Tibial artery (tissue), 4 donors: ENCODE results near the gene MICB.

ENCODE experiments used
- DNase-seq, 2 donors: peaks; one replicate each; pipeline ENCODE4 v3.0.0-alpha.2; 2019
- H3K27ac ChIP-seq, 2 donors: fragments of 200-600 bp; sonication (generic) in 1 of 2; 1 replicate in 1 of 2; 2 replicates in 1 of 2; pipeline ENCODE4 v1.5.1; 2018 to 2019; ENCODE audit warnings: mild to moderate bottlenecking in 1 of 2
- H3K27me3 ChIP-seq, 2 donors: fragments of 200-600 bp; sonication (generic) in 1 of 2; one replicate each; pipeline versions ENCODE4 v1.5.1 to v1.6.0; 2016 to 2019
- H3K36me3 ChIP-seq, 3 donors: fragments of 200-600 bp; sonication (generic) in 2 of 3; one replicate each; pipeline ENCODE4 v1.5.1; 2016 to 2019; ENCODE audit warnings: mild to moderate bottlenecking in 2 of 3
- H3K4me1 ChIP-seq, 4 donors: fragments of 200-600 bp; sonication (generic) in 2 of 4; 1 replicate in 3 of 4; 2 replicates in 1 of 4; pipeline ENCODE4 v1.5.1; 2016 to 2019
- H3K4me3 ChIP-seq, 2 donors: fragments of 200-600 bp; sonication (generic) in 1 of 2; 1 replicate in 1 of 2; 2 replicates in 1 of 2; pipeline ENCODE4 v1.5.1; 2018 to 2019; ENCODE audit warnings: mild to moderate bottlenecking in 2 of 2
- H3K9me3 ChIP-seq, 3 donors: fragments of 200-600 bp; sonication (generic) in 1 of 3; one replicate each; pipeline ENCODE4 v1.5.1; 2016 to 2019
- intact Hi-C: fragments of 100-400 bp; cut with DNase I; formaldehyde crosslinking; loops from one replicate; pipeline ENCODE4 v1.15.0; 2023; ENCODE audit warnings: low total_unique reads
- TF ChIP-seq, protein P1 (sequence below), 2 experiments: fragments of 200-600 bp in 1 of 2; fragments of 450-650 bp in 1 of 2; IDR thresholded peaks; one replicate each; pipeline ENCODE4 v1.5.1; 2017 to 2019; ENCODE audit warnings: antibody characterized with exemption in 2 of 2, mild to moderate bottlenecking in 1 of 2, moderate library complexity in 1 of 2

The MICB gene

GRCh38 chr6:31510007-31510406, 12.1 kb downstream of the MICB start:
- peaks cover 0 to 34% (median 13%) of the 10 kb centered on the region in 3 donors for H3K36me3 ChIP-seq

DNA sequence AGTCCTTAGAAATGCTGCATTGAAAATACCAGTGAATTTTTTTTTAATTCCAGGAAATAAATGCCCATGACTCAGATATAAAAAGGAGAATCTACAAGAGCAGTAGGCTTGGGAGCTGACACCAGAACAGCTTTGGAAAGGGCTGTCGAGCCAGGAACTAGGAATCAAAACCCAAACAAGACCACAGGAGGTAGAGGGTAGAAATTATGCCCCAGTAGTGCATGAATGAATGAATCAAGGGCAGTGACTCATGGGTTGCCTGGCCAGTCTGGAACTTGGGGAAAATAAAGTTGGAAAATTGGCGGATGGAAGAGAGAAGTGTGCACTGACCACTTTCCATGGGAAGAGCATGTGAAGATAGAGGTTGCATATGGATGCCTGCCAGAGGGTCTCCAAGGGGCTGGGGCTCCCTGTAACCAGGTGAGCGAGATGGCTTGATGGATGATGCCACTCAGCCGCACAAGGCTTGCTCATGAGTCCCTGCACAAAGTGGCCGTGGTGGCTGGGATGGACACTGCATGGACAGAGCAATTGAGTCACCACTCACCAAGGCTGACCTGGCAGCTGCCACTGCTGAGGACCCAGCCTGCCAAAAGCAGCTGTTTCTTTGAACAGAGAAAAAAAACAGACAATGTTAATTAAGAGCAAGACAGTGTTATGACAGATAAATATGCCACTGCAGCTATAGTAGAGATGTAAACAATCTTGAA, 15.7 kb downstream of the MICB start:
- Histone ChIP-seq H3K27ac (no peak overlapping the region), H3K4me1 (no peaks in the 10 kb centered on the region), H3K9me3 (no peaks in the 10 kb centered on the region), H3K36me3 (peaks cover 0 to 14% (median 13%) of the 10 kb centered on the region in 3 donors), H3K27me3 (no peaks in the 10 kb centered on the region), H3K4me3 (no peak overlapping the region)
- intact Hi-C loops: no loop called here
- TF ChIP-seq, protein P1, sequence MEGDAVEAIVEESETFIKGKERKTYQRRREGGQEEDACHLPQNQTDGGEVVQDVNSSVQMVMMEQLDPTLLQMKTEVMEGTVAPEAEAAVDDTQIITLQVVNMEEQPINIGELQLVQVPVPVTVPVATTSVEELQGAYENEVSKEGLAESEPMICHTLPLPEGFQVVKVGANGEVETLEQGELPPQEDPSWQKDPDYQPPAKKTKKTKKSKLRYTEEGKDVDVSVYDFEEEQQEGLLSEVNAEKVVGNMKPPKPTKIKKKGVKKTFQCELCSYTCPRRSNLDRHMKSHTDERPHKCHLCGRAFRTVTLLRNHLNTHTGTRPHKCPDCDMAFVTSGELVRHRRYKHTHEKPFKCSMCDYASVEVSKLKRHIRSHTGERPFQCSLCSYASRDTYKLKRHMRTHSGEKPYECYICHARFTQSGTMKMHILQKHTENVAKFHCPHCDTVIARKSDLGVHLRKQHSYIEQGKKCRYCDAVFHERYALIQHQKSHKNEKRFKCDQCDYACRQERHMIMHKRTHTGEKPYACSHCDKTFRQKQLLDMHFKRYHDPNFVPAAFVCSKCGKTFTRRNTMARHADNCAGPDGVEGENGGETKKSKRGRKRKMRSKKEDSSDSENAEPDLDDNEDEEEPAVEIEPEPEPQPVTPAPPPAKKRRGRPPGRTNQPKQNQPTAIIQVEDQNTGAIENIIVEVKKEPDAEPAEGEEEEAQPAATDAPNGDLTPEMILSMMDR (IDR thresholded peaks at IDR 0.05): no peak
- DNase-seq: no peak

More at GRCh38 chr6:31510007-31510406, 12.1 kb downstream of the MICB start:
- H3K4me1 ChIP-seq: no peaks in the 10 kb centered on the region
- DNase-seq: no peak
- intact Hi-C loops: no loop called here
- H3K27ac ChIP-seq: no peak overlapping the region
- TF ChIP-seq, protein P1 (IDR thresholded peaks at IDR 0.05): no peak
- H3K9me3 ChIP-seq: no peaks in the 10 kb centered on the region
- H3K4me3 ChIP-seq: no peak overlapping the region
- no peaks in the 10 kb centered on the region for H3K27me3 ChIP-seq

DNA sequence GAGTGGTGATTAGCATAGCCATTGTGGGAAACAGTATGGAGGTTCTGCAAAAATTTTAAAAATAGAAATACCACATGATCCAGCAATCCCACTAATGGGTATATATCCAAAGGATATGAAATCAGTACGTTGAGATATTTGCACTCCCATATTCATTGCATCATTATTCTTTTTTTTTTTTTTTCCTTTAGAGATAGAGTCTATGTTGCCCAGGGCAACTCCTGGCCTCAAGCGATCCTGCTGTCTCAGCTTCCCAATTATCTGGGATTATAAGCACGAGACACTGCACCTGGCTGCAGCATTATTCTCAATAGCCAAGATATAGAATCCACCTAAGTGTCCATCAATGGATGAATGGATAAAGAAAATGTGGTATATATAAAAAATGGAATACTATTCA, 23.9 kb downstream of the MICB start:
- intact Hi-C loops: no loop called here
- H3K27ac ChIP-seq: no peak overlapping the region
- no peak overlapping the region for H3K4me3 ChIP-seq
- no peak for DNase-seq
- TF ChIP-seq, protein P1 (IDR thresholded peaks at IDR 0.05): no peak
- H3K9me3 ChIP-seq: no peaks in the 10 kb centered on the region
- no peaks in the 10 kb centered on the region for H3K27me3 ChIP-seq
- H3K36me3 ChIP-seq: no peaks in the 10 kb centered on the region
- H3K4me1 ChIP-seq: no peaks in the 10 kb centered on the region

GRCh38 chr6:31525553-31525931, 27.6 kb downstream of the MICB start:
- Histone ChIP-seq H3K9me3 (no peaks in the 10 kb centered on the region), H3K4me3 (no peak overlapping the region), H3K36me3 (peaks cover 9 to 14% (median 13%) of the 10 kb centered on the region in 3 donors), H3K27ac (no peak overlapping the region), H3K4me1 (no peaks in the 10 kb centered on the region), H3K27me3 (no peaks in the 10 kb centered on the region)
- no peak for DNase-seq
- TF ChIP-seq, protein P1 (IDR thresholded peaks at IDR 0.05): no peak
- intact Hi-C loops: no loop called here

- peaks cover 10 to 19% (median 18%) of the 10 kb centered on the region in 3 donors for H3K36me3 ChIP-seq
- no peak for DNase-seq
- intact Hi-C loops: no loop called here
- TF ChIP-seq, protein P1 (IDR thresholded peaks at IDR 0.05): no peak
- H3K27ac ChIP-seq: no peak overlapping the region
- H3K4me1 ChIP-seq: no peaks in the 10 kb centered on the region
- H3K4me3 ChIP-seq: no peak overlapping the region
- no peaks in the 10 kb centered on the region for H3K9me3 ChIP-seq
- H3K27me3 ChIP-seq: no peaks in the 10 kb centered on the region
Observed at GRCh38 chr6:31525932-31526591, 28.1 kb downstream of the MICB start.
